CD4-positive, alpha-beta T cell (primary cell): Measurements from ENCODE around the gene KLRK1. TPM values are rescaled to one million over a fixed set of nuclear protein-coding genes. Genes with fewer than 3 reads are reported as not detected.
"Not testable (repeated sequence)": the region's sequence is repeated elsewhere in the genome, so short reads cannot be mapped to it uniquely, and the experiment has no call there.

ENCODE experiments used
- ATAC-seq: fragments of 200-7000 bp; cut with Tn5 transposase; one replicate; pipeline ENCODE4 v1.10.0; 2022; ENCODE audit warnings: mild to moderate bottlenecking; ENCODE audit not compliant: poor library complexity
- CTCF ChIA-PET: fragments of 350-600 bp; sonication (Branson Sonifier 250); formaldehyde crosslinking; loops from one replicate; lab custom pipeline; 2021; ENCODE audit warnings: antibody characterized with exemption, inconsistent platforms; lab: Charles Lee
- POLR2A ChIA-PET: fragments of 350-600 bp; sonication (Branson Sonifier 250); formaldehyde crosslinking; loops from one replicate; lab custom pipeline; 2021; ENCODE audit warnings: antibody characterized with exemption, inconsistent platforms; lab: Charles Lee
- DNase-seq, 14 experiments: peaks; one replicate each; pipeline ENCODE4 v3.0.0-alpha.2; 2013 to 2020; ENCODE audit warnings: mixed read lengths in 2 of 14
- H3K27ac ChIP-seq, 2 donors: one replicate each; pipeline versions ENCODE4 v1.5.1 to v1.7.0; 2013; ENCODE audit warnings: low read length in 2 of 2, low read depth in 1 of 2, mild to moderate bottlenecking in 1 of 2
- H3K27me3 ChIP-seq, 2 experiments: 1 replicate in 1 of 2; 2 replicates in 1 of 2; pipeline versions ENCODE4 v1.6.1 to v1.7.0; 2013; ENCODE audit warnings: low read length in 2 of 2, control low read depth in 1 of 2, mild to moderate bottlenecking in 1 of 2, moderate library complexity in 1 of 2; ENCODE audit not compliant: insufficient read depth in 2 of 2, control insufficient read depth in 1 of 2
- H3K36me3 ChIP-seq: one replicate; pipeline ENCODE4 v1.6.1; 2013; ENCODE audit warnings: low read length, control low read depth; ENCODE audit not compliant: insufficient read depth
- H3K4me1 ChIP-seq: one replicate; pipeline ENCODE4 v1.6.1; 2013; ENCODE audit warnings: low read length, control low read depth; ENCODE audit not compliant: insufficient read depth
- H3K4me3 ChIP-seq: one replicate; pipeline ENCODE4 v1.5.1; 2013; ENCODE audit warnings: mild to moderate bottlenecking, low read length, moderate library complexity
- H3K9me3 ChIP-seq, 2 experiments: 1 replicate in 1 of 2; 2 replicates in 1 of 2; pipeline versions ENCODE4 v1.6.1 to v1.7.0; 2013; ENCODE audit warnings: low read length in 2 of 2, mild to moderate bottlenecking in 2 of 2, control low read depth in 1 of 2, moderate library complexity in 1 of 2; ENCODE audit not compliant: control insufficient read depth in 1 of 2, insufficient read depth in 1 of 2
- H3K27ac Mint-ChIP-seq: one replicate; pipeline ENCODE4 v1.8.0; 2020; ENCODE audit warnings: mixed read lengths
- H3K27me3 Mint-ChIP-seq: one replicate; pipeline ENCODE4 v1.8.0; 2021; ENCODE audit warnings: mixed read lengths
- H3K36me3 Mint-ChIP-seq: one replicate; pipeline ENCODE4 v1.8.0; 2021; ENCODE audit warnings: low read depth, mixed read lengths
- H3K4me1 Mint-ChIP-seq: one replicate; pipeline ENCODE4 v1.8.0; 2021; ENCODE audit warnings: low read depth, mixed read lengths
- H3K4me3 Mint-ChIP-seq: one replicate; pipeline ENCODE4 v1.8.0; 2020; ENCODE audit warnings: mild to moderate bottlenecking, mixed read lengths
- H3K9me3 Mint-ChIP-seq: one replicate; pipeline ENCODE4 v1.8.0; 2020; ENCODE audit warnings: mixed read lengths
- intact Hi-C, 2 experiments: fragments of 100-400 bp; cut with DNase I in 1 of 2; cut with micrococcal nuclease in 1 of 2; formaldehyde crosslinking; loops; one replicate each; pipeline versions ENCODE4 v1.15.1 to v1.9.0; 2023 to 2025; cut with DNase I, micrococcal nuclease
- total RNA-seq, 174 experiments: library from RNA in 2 of 174; stranded (reverse) in 2 of 174; gene quantifications; one replicate each; pipeline ENCODE4 v1.2.3 and lab custom pipeline; 2021 to 2026
- TF ChIP-seq, protein P1 (sequence below): fragments of 200-600 bp; IDR thresholded peaks from one replicate; pipeline ENCODE4 v1.8.0; 2022; ENCODE audit warnings: antibody characterized with exemption, mild to moderate bottlenecking

KLRK1 gene
- total RNA-seq, 2 experiments from 2014 or later: 0.96 to 1.0 TPM

DNA sequence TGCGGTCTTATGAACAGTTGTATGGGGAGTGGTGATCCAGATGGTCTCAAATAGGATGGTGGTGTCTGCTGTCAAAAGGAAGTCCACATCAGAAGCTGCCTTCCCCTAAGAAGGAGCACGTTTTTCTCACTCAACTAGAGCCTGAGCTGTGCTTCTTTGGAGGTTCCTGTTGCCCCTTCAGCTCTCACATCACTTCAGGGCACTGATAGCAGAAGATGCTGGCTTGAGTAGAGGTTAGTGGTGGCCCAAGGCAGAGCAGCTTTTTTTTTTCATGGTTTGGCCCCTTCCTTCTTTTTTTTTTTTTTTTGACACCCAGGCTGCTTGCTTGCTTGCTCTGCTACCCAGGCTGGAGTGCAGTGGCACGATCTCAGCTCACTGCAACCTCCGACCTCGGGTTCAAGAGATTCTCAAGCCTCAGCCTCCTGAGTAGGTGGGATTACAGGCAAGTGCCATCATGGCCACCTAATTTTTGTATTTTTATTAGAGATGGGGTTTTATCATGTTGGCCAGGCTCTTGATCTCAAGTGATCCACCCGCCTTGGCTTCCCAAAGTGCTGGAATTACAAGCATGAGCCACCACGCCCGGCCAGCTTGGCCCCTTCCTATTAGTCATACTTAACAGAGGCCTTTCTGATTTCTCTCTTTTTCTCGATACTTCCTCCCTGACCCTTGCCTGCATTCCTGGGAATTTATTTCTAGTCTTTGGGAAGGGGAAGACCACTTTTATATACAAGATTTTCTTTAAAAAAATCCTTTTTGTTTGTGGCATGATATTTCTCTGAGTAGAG is 50.6 kb downstream of the KLRK1 start:
- Histone ChIP-seq H3K27me3 (no peaks in the 10 kb centered on the region), H3K27ac (no peak overlapping the region), H3K4me3 (no peak overlapping the region), H3K9me3 (no peaks in the 10 kb centered on the region), H3K36me3 (no peaks in the 10 kb centered on the region), H3K4me1 (no peaks in the 10 kb centered on the region)
- H3K9me3 Mint-ChIP-seq: no peaks in the 10 kb centered on the region
- intact Hi-C loops: loop anchor here in 1 of 2 experiments (10.0 kb wide), 1 partner anchor 56 kb away; the partner anchor contains the start of gene KLRK1
- H3K27me3 Mint-ChIP-seq: no peaks in the 10 kb centered on the region
- POLR2A ChIA-PET: no interaction called here
- DNase-seq: no peak
- CTCF ChIA-PET: no interaction called here
- no peak overlapping the region for H3K27ac Mint-ChIP-seq
- H3K4me1 Mint-ChIP-seq: no peaks in the 10 kb centered on the region
- TF ChIP-seq, protein P1, sequence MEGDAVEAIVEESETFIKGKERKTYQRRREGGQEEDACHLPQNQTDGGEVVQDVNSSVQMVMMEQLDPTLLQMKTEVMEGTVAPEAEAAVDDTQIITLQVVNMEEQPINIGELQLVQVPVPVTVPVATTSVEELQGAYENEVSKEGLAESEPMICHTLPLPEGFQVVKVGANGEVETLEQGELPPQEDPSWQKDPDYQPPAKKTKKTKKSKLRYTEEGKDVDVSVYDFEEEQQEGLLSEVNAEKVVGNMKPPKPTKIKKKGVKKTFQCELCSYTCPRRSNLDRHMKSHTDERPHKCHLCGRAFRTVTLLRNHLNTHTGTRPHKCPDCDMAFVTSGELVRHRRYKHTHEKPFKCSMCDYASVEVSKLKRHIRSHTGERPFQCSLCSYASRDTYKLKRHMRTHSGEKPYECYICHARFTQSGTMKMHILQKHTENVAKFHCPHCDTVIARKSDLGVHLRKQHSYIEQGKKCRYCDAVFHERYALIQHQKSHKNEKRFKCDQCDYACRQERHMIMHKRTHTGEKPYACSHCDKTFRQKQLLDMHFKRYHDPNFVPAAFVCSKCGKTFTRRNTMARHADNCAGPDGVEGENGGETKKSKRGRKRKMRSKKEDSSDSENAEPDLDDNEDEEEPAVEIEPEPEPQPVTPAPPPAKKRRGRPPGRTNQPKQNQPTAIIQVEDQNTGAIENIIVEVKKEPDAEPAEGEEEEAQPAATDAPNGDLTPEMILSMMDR: no peak
- no peak for ATAC-seq
- no peak overlapping the region for H3K4me3 Mint-ChIP-seq
- H3K36me3 Mint-ChIP-seq: no peaks in the 10 kb centered on the region

DNA sequence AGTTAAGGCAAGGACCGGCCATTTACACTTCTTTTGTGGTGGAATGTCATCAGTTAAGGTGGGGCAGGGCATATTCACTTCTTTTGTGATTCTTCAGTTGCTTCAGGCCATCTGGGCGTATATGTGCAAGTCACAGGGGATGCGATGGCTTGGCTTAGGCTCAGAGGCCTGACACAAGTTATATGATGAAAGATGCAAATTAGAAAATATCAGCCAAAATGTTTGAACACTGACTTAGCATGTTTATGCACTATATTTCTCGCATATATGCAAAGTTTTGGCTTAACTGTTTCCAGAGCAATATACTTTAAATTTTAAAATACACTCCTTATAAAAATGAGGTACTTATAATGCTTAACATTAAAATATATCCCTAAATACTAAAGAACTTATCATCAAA is 51.4 kb downstream of the KLRK1 start:
- intact Hi-C loops: loop anchor here in 1 of 2 experiments (10.0 kb wide), 1 partner anchor 56 kb away; the partner anchor contains the start of gene KLRK1
- H3K36me3 Mint-ChIP-seq, H3K9me3 ChIP-seq, H3K27ac ChIP-seq, H3K27ac Mint-ChIP-seq, H3K4me1 ChIP-seq, H3K9me3 Mint-ChIP-seq, H3K27me3 Mint-ChIP-seq, CTCF ChIA-PET, H3K4me1 Mint-ChIP-seq, H3K27me3 ChIP-seq, H3K36me3 ChIP-seq, H3K4me3 ChIP-seq, H3K4me3 Mint-ChIP-seq, POLR2A ChIA-PET, ATAC-seq, DNase-seq: not testable (repeated sequence)

DNA sequence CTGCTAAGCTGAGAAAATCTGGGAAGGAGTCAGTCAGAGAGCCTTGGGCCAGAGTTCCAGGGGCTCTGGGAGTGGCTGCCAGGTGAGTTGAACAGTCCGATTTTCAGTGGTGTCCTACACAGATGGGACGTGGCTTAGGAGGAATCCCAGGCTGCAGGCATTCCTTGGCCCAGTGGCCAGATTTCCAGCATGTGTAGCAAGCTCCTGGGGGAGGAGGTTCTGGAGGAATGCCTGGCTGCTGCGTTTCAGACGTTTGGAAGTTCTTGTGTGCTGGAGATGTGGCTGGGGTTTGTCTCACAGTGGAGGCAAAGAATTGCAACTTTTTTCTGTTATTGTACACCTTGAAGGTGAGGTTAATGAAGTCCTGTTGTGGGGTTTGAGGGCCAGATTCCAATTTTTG is 53.6 kb downstream of the KLRK1 start:
- POLR2A ChIA-PET, H3K36me3 Mint-ChIP-seq, DNase-seq, H3K4me3 Mint-ChIP-seq, H3K9me3 Mint-ChIP-seq, H3K27ac Mint-ChIP-seq, H3K4me1 ChIP-seq, H3K36me3 ChIP-seq, H3K27me3 ChIP-seq, H3K4me1 Mint-ChIP-seq, H3K27ac ChIP-seq, ATAC-seq, CTCF ChIA-PET, H3K27me3 Mint-ChIP-seq, H3K4me3 ChIP-seq, H3K9me3 ChIP-seq: not testable (repeated sequence)
- intact Hi-C loops: loop anchor here in 1 of 2 experiments (10.0 kb wide), 1 partner anchor 59 kb away; the partner anchor contains the start of gene KLRK1

DNA sequence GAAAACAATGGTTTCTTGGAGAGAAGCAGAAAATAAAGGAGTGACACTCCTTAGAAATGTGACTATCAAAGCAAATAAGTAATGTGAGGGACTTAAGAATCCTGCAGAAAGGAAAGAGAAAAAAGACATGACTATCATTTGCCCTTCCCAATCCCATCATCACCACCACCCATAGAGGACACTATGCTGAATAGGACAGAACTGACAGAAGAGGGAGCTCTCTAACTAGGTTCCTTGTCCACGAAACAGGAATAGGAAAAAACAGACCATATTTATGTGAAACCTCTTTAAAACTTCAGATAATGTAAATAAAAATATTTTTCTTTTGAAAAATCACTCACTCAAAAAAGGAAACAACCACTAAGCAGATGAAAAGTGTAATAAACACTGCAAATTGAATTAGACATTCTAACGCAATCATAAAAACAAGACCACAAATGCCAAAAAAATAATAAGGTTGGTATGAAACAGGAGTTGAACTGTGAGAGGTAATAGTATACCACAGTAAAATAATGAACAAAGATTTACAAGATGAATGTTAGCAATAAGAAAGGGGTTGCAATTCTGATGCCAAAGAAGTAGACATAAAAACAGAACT is 58.1 kb downstream of the KLRK1 start:
- no peaks in the 10 kb centered on the region for H3K36me3 ChIP-seq
- H3K4me3 ChIP-seq: no peak overlapping the region
- H3K36me3 Mint-ChIP-seq: no peaks in the 10 kb centered on the region
- TF ChIP-seq, protein P1: peak; percentile 63
- H3K27me3 Mint-ChIP-seq: no peaks in the 10 kb centered on the region
- H3K27ac ChIP-seq: no peak overlapping the region
- ChIA-PET CTCF (interaction anchor here (0.8 kb wide), 1 partner anchor 232 kb away, joined by 3 read pairs; no protein-coding TSS in a partner anchor), POLR2A (interaction anchor here (0.6 kb wide), 1 partner anchor 135 kb away, joined by 3 read pairs; no protein-coding TSS in a partner anchor)
- H3K9me3 Mint-ChIP-seq: peaks cover 3% of the 10 kb centered on the region
- no peaks in the 10 kb centered on the region for H3K4me1 Mint-ChIP-seq
- ATAC-seq (peak; percentile 44), DNase-seq (peak in 3 of 14 experiments; percentile 53 to 59 (median 56))
- no peaks in the 10 kb centered on the region for H3K9me3 ChIP-seq
- no peaks in the 10 kb centered on the region for H3K27me3 ChIP-seq
- no peak overlapping the region for H3K4me3 Mint-ChIP-seq
- intact Hi-C loops: loop anchor here (1.0 to 10.0 kb wide), 4 partner anchors 63 to 341 kb away; partner anchors contain the start of genes KLRK1 (in 1 of the 2) and STYK1 (in 1 of the 2)
- H3K27ac Mint-ChIP-seq: no peak overlapping the region
- no peaks in the 10 kb centered on the region for H3K4me1 ChIP-seq

DNA sequence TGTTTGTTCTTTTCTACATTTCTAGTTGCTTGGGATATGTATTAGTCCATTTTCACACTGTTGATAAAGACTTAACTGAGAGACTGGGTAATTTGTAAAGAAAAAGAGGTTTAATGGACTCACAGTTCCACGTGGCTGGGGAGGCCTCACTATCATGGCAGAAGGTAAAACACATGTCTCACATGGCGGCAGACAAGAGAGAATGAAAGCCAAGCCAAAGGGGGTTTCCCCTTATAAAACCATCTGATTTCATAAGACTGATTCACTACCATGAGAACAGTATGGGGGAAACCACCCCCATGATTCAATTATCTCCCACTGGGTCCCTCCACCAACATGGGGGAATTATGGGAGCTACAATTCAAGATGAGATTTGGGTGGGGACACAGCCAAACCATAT is 61.1 kb downstream of the KLRK1 start:
- H3K36me3 ChIP-seq, DNase-seq, intact Hi-C loops, H3K9me3 Mint-ChIP-seq, H3K27ac Mint-ChIP-seq, H3K4me3 Mint-ChIP-seq, H3K27me3 Mint-ChIP-seq, H3K4me1 Mint-ChIP-seq, H3K4me1 ChIP-seq, H3K4me3 ChIP-seq, H3K27ac ChIP-seq, POLR2A ChIA-PET, ATAC-seq, H3K27me3 ChIP-seq, H3K36me3 Mint-ChIP-seq, H3K9me3 ChIP-seq, CTCF ChIA-PET: not testable (repeated sequence)
